Raji (cell line): ENCODE data around the gene AS3MT.

Experiments
- POLR2A ChIP-seq: IDR thresholded peaks from 2 replicates; pipeline ENCODE4 v1.6.1; 2011; ENCODE audit warnings: low read depth, low read length, control low read depth; ENCODE audit not compliant: insufficient read depth

Gene AS3MT

DNA sequence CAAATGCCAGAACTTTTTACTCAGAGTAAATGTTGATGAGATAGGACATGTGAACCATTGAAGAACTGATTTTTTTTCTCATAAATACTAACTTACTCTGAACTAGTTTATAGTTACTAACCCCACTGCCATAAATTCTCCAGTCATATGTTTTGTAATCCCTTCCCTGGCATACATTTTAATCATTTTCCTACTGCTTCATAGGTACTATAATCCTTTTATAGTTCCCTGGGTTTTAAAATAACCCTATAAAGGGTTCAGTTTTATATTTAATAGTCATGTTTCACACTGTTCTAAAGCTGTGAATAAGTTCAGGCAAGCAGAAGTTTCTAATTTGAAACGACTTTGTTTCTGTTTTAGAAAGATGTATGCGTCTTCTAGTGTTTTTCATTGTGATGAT lies 77.7 kb downstream of the AS3MT start:
- no peak for TF ChIP-seq POLR2A

DNA sequence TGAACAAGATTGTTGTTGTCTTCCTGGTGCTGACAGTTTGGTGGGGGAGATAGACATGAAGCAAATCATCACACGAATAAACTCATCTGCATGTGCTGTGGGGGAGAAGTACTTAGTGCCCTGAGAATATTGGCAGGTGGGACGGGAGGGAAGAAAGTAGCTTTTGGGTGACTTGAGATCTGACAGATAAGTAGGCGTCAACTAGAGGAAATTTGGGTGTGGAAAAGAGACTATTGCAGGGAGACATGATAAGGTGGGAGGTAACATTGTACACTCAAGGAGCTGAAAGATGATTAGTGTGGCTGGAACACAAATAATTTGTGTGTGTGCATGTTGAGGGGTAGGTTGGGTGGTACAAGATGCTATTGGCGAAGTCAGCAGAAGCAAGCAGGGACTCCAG lies 78.9 kb downstream of the AS3MT start:
- TF ChIP-seq POLR2A: no peak

DNA sequence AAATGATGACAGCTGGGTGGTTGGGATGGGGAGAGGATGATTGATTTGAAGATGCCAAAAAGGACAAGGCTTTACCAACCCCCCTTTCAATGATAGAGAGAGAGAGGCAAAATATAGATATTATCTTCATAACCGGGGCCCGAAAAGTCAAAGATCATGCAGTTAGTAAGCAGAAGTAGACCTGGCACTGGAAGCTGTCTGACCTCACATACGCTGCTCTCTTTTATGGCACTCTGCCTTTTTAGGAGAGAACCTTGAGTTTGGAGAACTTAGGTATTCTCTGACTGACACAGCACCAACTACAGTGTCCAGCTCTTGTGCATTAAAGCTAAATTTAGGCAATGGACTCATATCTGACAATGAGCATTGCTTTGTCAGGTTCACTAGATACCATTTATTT lies 79.5 kb downstream of the AS3MT start:
- no peak for TF ChIP-seq POLR2A

DNA sequence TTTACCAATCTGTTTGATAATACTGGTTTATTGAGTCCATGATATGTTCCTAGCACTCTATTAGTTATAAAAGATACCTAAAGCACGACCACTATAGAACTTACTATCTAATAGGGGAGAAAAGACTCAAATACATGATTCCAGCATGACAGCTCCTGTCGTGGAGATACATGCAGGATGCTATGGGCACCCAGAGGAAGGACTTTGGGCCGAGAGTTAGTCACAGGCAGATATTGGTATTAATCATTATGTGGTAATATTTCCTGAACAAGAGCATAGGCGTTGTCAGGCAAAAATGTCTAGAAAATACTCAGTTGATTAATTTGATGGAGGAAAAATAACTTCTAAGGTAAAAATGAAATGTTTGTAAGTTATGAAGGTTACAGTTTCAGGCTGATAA lies 80.6 kb downstream of the AS3MT start:
- no peak for TF ChIP-seq POLR2A

DNA sequence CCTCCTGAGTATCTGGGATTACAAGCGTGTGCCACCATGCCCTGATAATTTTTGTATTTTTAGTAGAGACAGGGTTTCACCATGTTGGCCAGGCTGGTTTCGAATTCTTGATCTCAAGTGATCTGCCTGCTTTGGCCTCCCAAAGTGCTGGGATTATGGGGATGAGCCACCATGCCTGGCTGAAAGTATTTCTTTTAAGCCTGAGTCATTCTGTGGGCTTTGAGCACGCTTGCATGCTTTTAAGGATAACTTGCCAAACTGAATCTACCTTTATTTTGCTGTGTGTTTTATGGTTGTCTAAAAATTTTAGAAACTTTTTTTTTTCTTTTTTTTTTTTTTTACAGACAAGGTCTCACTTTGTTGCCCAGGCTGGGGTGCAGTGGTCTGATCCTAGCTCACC lies 82.0 kb downstream of the AS3MT start:
- no peak for TF ChIP-seq POLR2A
